Measurements from ENCODE around the gene RNF144A. TPM values are rescaled to one million over a fixed set of nuclear protein-coding genes. Genes with fewer than 3 reads are reported as not detected.

RNF144A gene
- total and polyA plus RNA-seq, 2 donors (not counting 3 experiments of a cell fraction or from before 2014, with no cell fraction given), result 9.7 to 28.8 TPM

DNA sequence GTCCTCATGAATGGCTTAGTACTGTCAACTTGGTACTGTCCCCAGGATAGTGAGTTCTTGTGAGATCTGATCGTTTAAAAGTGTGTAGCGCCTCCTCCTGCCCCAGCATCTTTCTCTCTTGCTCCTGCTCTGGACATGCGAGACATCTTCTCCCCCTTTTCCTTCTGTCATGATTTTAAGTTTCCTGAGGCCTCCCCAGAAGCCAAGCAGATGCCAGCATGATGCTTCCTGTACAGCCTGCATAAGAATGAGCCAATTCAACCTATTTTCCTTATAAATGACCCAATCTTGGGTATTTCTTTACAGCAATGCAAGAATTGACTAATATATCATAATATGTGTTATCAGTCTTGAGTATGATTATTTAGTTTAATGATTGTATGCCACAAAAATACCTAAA is 43.2 kb upstream of the RNF144A start:
- no TSS peak for BruUV-seq (replicated peaks)
- Histone ChIP-seq H3K9me3 (replicated peaks; ENCODE audit: control insufficient read depth, insufficient read depth, low read length) (no peaks in the 10 kb centered on the region), H2AFZ (ENCODE audit: low read depth, low read length) (no peak overlapping the region), H3K27ac (ENCODE audit: insufficient read depth, low read depth, low read length) (no peak overlapping the region), H3K9ac (replicated peaks; ENCODE audit: extremely low read depth, insufficient read depth, low read length) (no peak overlapping the region), H3K27me3 (ENCODE audit: control insufficient read depth in 2 of 2, insufficient read depth in 2 of 2, low read length in 2 of 2) (peaks cover 5 to 15% of the 10 kb centered on the region in 2 experiments), H3K4me1 (ENCODE audit: control insufficient read depth, extremely low read depth, insufficient read depth, low read length) (no peaks in the 10 kb centered on the region), H3K36me3 (ENCODE audit: control insufficient read depth in 2 of 2, extremely low read depth in 1 of 2, insufficient read depth in 2 of 2, low read length in 2 of 2) (no peaks in the 10 kb centered on the region), H3K4me3 (replicated peaks in 1 of 3; ENCODE audit: insufficient read depth in 1 of 3, low read depth in 1 of 3, low read length in 3 of 3) (no peak overlapping the region), H3K79me2 (ENCODE audit: control insufficient read depth, insufficient read depth, low read length) (no peaks in the 10 kb centered on the region), H4K20me1 (replicated peaks; ENCODE audit: control insufficient read depth, extremely low read depth, insufficient read depth, low read length) (no peaks in the 10 kb centered on the region), H3K4me2 (ENCODE audit: insufficient read depth, low read length) (no peak overlapping the region), H3K9me1 (replicated peaks; ENCODE audit: control insufficient read depth, extremely low read depth, insufficient read depth, low read length) (no peaks in the 10 kb centered on the region)
- POLR2A ChIA-PET, result no interaction called here
- no peak for FAIRE-seq
- CTCF ChIA-PET, result no interaction called here
- no peak for DNase-seq (ENCODE audit: low read depth, low spot score)
- intact Hi-C loops (cut with micrococcal nuclease), result no loop called here
- dilution Hi-C loops (cut with MboI; ENCODE audit: extremely low pct_ligation_motif_present, low sequenced_read_pairs), result no loop called here
- TF ChIP-seq JUN (IDR thresholded peaks at IDR 0.05; ENCODE audit: borderline replicate concordance, insufficient read depth, insufficient read length, low read depth) (no peak), MYC (IDR thresholded peaks at IDR 0.05; ENCODE audit: low read depth, low read length) (no peak)

DNA sequence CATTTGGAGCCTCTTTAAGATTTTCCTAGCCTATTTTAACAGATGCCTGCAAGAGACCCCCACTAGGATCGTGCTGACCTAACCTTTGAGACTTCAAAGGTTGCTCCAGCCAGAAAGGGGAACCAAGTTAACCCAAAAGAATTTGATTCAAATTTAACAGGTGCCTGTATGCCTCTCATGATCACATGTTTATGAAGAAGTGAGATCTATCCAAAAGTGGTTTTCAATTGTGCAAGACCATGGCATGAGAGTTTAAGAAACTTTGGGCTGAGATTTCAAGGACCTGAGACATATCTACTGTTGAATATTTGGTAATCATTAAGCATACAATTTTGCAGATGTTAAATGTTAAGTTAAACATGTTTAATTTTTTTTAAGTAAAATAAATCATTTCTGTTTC is 40.9 kb upstream of the RNF144A start:
- no peak for FAIRE-seq
- POLR2A ChIA-PET, result no interaction called here
- no peaks in the 10 kb centered on the region for H3K9me1 ChIP-seq (replicated peaks; ENCODE audit: control insufficient read depth, extremely low read depth, insufficient read depth, low read length)
- DNase-seq (ENCODE audit: low read depth, low spot score), result no peak
- no peak overlapping the region for H2AFZ ChIP-seq (ENCODE audit: low read depth, low read length)
- no peaks in the 10 kb centered on the region for H4K20me1 ChIP-seq (replicated peaks; ENCODE audit: control insufficient read depth, extremely low read depth, insufficient read depth, low read length)
- no peaks in the 10 kb centered on the region for H3K9me3 ChIP-seq (replicated peaks; ENCODE audit: control insufficient read depth, insufficient read depth, low read length)
- H3K4me2 ChIP-seq (ENCODE audit: insufficient read depth, low read length), result no peak overlapping the region
- BruUV-seq (replicated peaks), result no TSS peak
- peaks cover 2 to 15% of the 10 kb centered on the region in 2 experiments for H3K27me3 ChIP-seq (ENCODE audit: control insufficient read depth in 2 of 2, insufficient read depth in 2 of 2, low read length in 2 of 2)
- no peak overlapping the region for H3K9ac ChIP-seq (replicated peaks; ENCODE audit: extremely low read depth, insufficient read depth, low read length)
- CTCF ChIA-PET, result interaction anchor here (1.6 kb wide), 1 partner anchor 8 kb away, joined by 4 read pairs; no protein-coding TSS in a partner anchor
- dilution Hi-C loops (cut with MboI; ENCODE audit: extremely low pct_ligation_motif_present, low sequenced_read_pairs) (no loop called here), intact Hi-C loops (cut with micrococcal nuclease) (no loop called here)
- no peaks in the 10 kb centered on the region for H3K36me3 ChIP-seq (ENCODE audit: control insufficient read depth in 2 of 2, extremely low read depth in 1 of 2, insufficient read depth in 2 of 2, low read length in 2 of 2)
- no peak overlapping the region for H3K27ac ChIP-seq (ENCODE audit: insufficient read depth, low read depth, low read length)
- TF ChIP-seq, protein P1, sequence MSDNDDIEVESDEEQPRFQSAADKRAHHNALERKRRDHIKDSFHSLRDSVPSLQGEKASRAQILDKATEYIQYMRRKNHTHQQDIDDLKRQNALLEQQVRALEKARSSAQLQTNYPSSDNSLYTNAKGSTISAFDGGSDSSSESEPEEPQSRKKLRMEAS (IDR thresholded peaks at IDR 0.05; ENCODE audit: insufficient read depth, insufficient read length), result no peak
- no peak for TF ChIP-seq FOS (IDR thresholded peaks at IDR 0.05; ENCODE audit: borderline replicate concordance, insufficient read depth, low read length)
- no peak overlapping the region for H3K4me3 ChIP-seq (replicated peaks in 1 of 3; ENCODE audit: insufficient read depth in 1 of 3, low read depth in 1 of 3, low read length in 3 of 3)
- no peaks in the 10 kb centered on the region for H3K4me1 ChIP-seq (ENCODE audit: control insufficient read depth, extremely low read depth, insufficient read depth, low read length)
- no peaks in the 10 kb centered on the region for H3K79me2 ChIP-seq (ENCODE audit: control insufficient read depth, insufficient read depth, low read length)

Measured in endothelial cell of umbilical vein (primary cell).